Ovary (tissue), 9 donors: ENCODE results near the gene CPLANE1. TPM values are rescaled to one million over a fixed set of nuclear protein-coding genes. Genes with fewer than 3 reads are reported as not detected.

Experiments used
- DNase-seq, 5 donors: peaks; one replicate each; pipeline ENCODE4 v3.0.0-alpha.2; 2019 to 2020
- H3K27ac ChIP-seq, 2 donors: fragments of 200-600 bp; one replicate each; pipeline versions ENCODE4 v1.5.1 to v1.8.0; 2019 to 2022
- H3K27me3 ChIP-seq: fragments of 200-600 bp; one replicate; pipeline ENCODE4 v1.8.0; 2022
- H3K36me3 ChIP-seq: fragments of 200-600 bp; sonication (generic); one replicate; pipeline ENCODE4 v1.5.1; 2019
- H3K4me1 ChIP-seq: one replicate; pipeline ENCODE4 v1.8.1; 2013; ENCODE audit warnings: mild to moderate bottlenecking, moderate library complexity; ENCODE audit not compliant: insufficient read depth
- H3K4me3 ChIP-seq: fragments of 200-600 bp; sonication (generic); one replicate; pipeline ENCODE4 v1.5.1; 2017
- H3K9me3 ChIP-seq, 2 donors: fragments of 200-600 bp in 1 of 2; sonication (generic) in 1 of 2; one replicate each; pipeline versions ENCODE4 v1.5.1 to v1.8.1; 2013 to 2019; ENCODE audit warnings: mild to moderate bottlenecking in 1 of 2, moderate library complexity in 1 of 2
- CTCF ChIP-seq, 3 donors: fragments of 450-650 bp in 2 of 3; fragments of 200-600 bp in 1 of 3; IDR thresholded peaks; one replicate each; pipeline versions ENCODE4 v1.5.1 to v1.8.0; 2016 to 2022; ENCODE audit warnings: antibody characterized with exemption in 3 of 3, mild to moderate bottlenecking in 1 of 3
- EP300 ChIP-seq: sonication (generic); formaldehyde crosslinking; IDR thresholded peaks from one replicate; pipeline ENCODE4 v1.6.1; 2017; ENCODE audit warnings: antibody characterized with exemption
- POLR2A ChIP-seq: fragments of 450-650 bp; IDR thresholded peaks from one replicate; pipeline ENCODE4 v1.6.1; 2017; ENCODE audit warnings: antibody characterized with exemption, mild to moderate bottlenecking, moderate library complexity
- WGBS, 3 donors: extraction: QIAGEN DNeasy Blood & Tissue Kit in 1 of 3; methylation state at CpG; one replicate each; pipeline versions ENCODE4 v1.1.5 to v1.1.7; 2013 to 2017; 5-methylcytosine and 5-hydroxymethylcytosine counted together
- intact Hi-C, 4 donors: fragments of 100-400 bp; cut with DNase I; formaldehyde crosslinking; loops; one replicate each; pipeline versions ENCODE4 v1.11.0 to v1.15.1; 2022 to 2023
- polyA plus RNA-seq, 2 donors: library from polyadenylated mRNA; stranded (reverse); fragments of 200-250 nt in 1 of 2; fragments of 350-450 nt in 1 of 2; fragmentation: Illumina TruSeq in 1 of 2; extraction: RNeasy Lipid Tissue Mini Kit (QIAGEN cat#74804) in 1 of 2; gene quantifications; one replicate each; pipeline ENCODE4 v1.2.3, GENCODE V29; 2013 to 2014
- total RNA-seq, 7 donors: library from RNA; depleted of rRNA in 2 of 7; stranded (reverse); fragments of >200 nt in 2 of 7; fragmentation: NEBNext Ultra II Directional in 3 of 7; extraction: Animal tissue kit (Norgen Biotek cat#: 25700) in 3 of 7; gene quantifications; one replicate each; pipeline versions ENCODE4 v1.1.0 to v1.2.4, GENCODE V29; 2016 to 2023
- donor health status: DM: no; HTN: no; CAD: no; lungs with moderate emphysema.
- donor health status: DM: no; HTN: no; CAD: no.
- donor health status: Bipolar disorder and iron deficiency.
- donor health status: DM: yes; HTN: yes; CAD: no.
- donor health status: DM: no; HTN: no; CAD: no.
- donor health status: DM: yes; HTN: yes; CAD: no.

Gene CPLANE1
- total and polyA plus RNA-seq, 9 donors, result 5.4 to 39.2 (median 22.5) TPM

GRCh38 chr5:37189355-37189754 lies 59.8 kb downstream of the CPLANE1 start:
- H3K36me3 ChIP-seq, result no peaks in the 10 kb centered on the region
- intact Hi-C loops, result no loop called here

GRCh38 chr5:37187465-37187977 lies 61.7 kb downstream of the CPLANE1 start:
- no peaks in the 10 kb centered on the region for H3K27me3 ChIP-seq
- 92 to 96% (median 94%) methylated on average over 3 of the region's 3 CpGs for WGBS, 3 donors
- DNase-seq, result no peak

More at GRCh38 chr5:37189355-37189754, 59.8 kb downstream of the CPLANE1 start:
- no peak overlapping the region for H3K27ac ChIP-seq
- TF ChIP-seq CTCF (IDR thresholded peaks at IDR 0.05) (no peak), EP300 (no peak), POLR2A (no peak)
- H3K9me3 ChIP-seq, result no peaks in the 10 kb centered on the region
- H3K27me3 ChIP-seq, result no peaks in the 10 kb centered on the region
- no peaks in the 10 kb centered on the region for H3K4me1 ChIP-seq
- WGBS, 3 donors, result 93 to 98% (median 96%) methylated on average over 4 of the region's 4 CpGs
- H3K4me3 ChIP-seq, result no peak overlapping the region
- DNase-seq, result no peak

GRCh38 chr5:37184748-37185364 lies 64.3 kb downstream of the CPLANE1 start:
- H3K27me3 ChIP-seq, result no peaks in the 10 kb centered on the region
- no peak for TF ChIP-seq CTCF (IDR thresholded peaks at IDR 0.05)
- TF ChIP-seq POLR2A, result no peak
- TF ChIP-seq EP300, result no peak
- H3K4me3 ChIP-seq, result no peak overlapping the region
- H3K4me1 ChIP-seq, result no peaks in the 10 kb centered on the region
- WGBS, 3 donors, result 85 to 86% (median 86%) methylated on average over 4 of the region's 4 CpGs
- H3K9me3 ChIP-seq, result no peaks in the 10 kb centered on the region
- no peaks in the 10 kb centered on the region for H3K36me3 ChIP-seq
- DNase-seq, result no peak
- intact Hi-C loops, result no loop called here
- H3K27ac ChIP-seq, result no peak overlapping the region

More at GRCh38 chr5:37187465-37187977, 61.7 kb downstream of the CPLANE1 start:
- no peak overlapping the region for H3K27ac ChIP-seq
- intact Hi-C loops, result no loop called here
- H3K4me1 ChIP-seq, result no peaks in the 10 kb centered on the region
- H3K4me3 ChIP-seq, result no peak overlapping the region
- TF ChIP-seq CTCF (IDR thresholded peaks at IDR 0.05) (no peak), EP300 (no peak), POLR2A (no peak)
- no peaks in the 10 kb centered on the region for H3K36me3 ChIP-seq
- no peaks in the 10 kb centered on the region for H3K9me3 ChIP-seq

- no peak for DNase-seq
- H3K27ac ChIP-seq, result no peak overlapping the region
- intact Hi-C loops, result no loop called here
- H3K27me3 ChIP-seq, result no peaks in the 10 kb centered on the region
- WGBS, 3 donors, result 69 to 75% (median 73%) methylated on average over 1 of the region's 1 CpG
- no peaks in the 10 kb centered on the region for H3K4me1 ChIP-seq
- no peak overlapping the region for H3K4me3 ChIP-seq
- TF ChIP-seq CTCF (IDR thresholded peaks at IDR 0.05), result no peak
- no peak for TF ChIP-seq POLR2A
- TF ChIP-seq EP300, result no peak
- H3K9me3 ChIP-seq, result no peaks in the 10 kb centered on the region
- H3K36me3 ChIP-seq, result no peaks in the 10 kb centered on the region
Observed at GRCh38 chr5:37182667-37183066, 66.5 kb downstream of the CPLANE1 start.
